GM19193 (cell line): ENCODE data around the gene TXN2.

Experiments used
- POLR2A ChIP-seq: IDR thresholded peaks from 4 replicates; pipeline ENCODE4 v1.6.1; 2011; ENCODE audit not compliant: insufficient read depth, insufficient read length; ENCODE audit errors: extremely low read depth

TXN2 gene, protein sequence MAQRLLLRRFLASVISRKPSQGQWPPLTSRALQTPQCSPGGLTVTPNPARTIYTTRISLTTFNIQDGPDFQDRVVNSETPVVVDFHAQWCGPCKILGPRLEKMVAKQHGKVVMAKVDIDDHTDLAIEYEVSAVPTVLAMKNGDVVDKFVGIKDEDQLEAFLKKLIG

DNA sequence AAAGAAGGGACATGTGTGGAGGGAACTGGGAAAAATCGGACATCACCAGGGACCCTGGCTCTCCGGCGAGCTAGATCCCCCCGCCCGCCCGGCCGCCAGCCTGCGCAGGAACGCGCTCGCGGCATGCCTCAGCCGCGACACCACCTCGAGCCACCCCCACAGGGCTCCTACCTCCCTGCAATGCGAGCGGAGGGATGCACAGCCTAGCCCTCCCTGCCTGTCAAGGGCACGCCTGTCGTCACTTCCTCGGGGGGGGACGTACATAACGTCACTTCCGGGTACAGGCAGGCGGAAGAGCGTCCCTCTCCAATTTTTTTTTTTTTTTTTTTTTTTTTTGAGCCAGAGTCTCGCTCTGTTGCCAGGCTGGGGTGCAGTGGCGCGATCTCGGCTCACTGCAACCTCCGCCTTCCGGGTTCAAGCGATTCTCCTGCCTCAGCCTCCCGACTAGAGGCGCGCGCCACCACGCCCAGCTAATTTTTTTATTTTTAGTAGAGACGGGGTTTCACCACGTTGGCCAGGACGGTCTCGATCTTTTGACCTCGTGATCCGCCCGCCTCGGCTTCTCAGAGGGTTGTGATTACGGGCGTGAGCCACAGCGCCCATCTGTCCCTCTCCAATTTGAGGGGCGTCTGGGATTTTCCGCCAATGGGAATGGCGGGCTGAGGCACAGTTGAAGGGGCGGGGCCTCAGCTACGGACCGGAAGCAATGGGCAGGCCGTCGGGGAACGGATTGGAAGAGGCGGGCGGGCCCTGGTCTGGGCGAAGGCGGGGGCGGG is at the start of gene TXN2:
TXN2 (minus strand) TSS at position 248 of the 776 bp plus-strand sequence. CDS start 803 bp downstream, outside the sequence.
- peak; percentile 96 for TF ChIP-seq POLR2A

- peak; percentile 96 for TF ChIP-seq POLR2A
Observed at GRCh38 chr22:36528795-36529751, 47.6 kb upstream of the TXN2 start, which contains the start of gene EIF3D. TSS of gene EIF3D (minus strand) at chr22:36529166. CDS start at chr22:36526121, 3,045 bp downstream.

DNA sequence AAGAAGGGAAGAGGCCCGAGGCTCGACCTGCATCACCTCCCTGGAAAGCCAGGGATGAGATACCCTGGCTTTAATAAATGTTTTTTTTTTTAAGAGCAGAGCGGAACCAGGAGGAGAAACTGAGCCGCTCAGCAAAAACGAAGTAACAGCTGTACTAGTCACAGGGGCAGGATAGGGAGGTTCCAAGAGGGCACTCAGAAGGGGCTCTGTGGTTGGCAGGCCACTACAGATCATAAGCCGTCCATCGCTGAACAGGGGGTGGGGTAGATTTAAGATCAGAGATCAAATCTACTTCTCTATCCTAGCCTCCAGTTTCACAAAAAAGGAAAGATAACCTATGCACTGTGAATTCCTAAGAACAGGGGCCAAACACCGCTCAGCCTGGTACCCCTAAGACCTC is 46.9 kb upstream of the TXN2 start:
- TF ChIP-seq POLR2A = no peak

GRCh38 chr22:36522662-36523061 is 41.2 kb upstream of the TXN2 start:
- TF ChIP-seq POLR2A = no peak

DNA sequence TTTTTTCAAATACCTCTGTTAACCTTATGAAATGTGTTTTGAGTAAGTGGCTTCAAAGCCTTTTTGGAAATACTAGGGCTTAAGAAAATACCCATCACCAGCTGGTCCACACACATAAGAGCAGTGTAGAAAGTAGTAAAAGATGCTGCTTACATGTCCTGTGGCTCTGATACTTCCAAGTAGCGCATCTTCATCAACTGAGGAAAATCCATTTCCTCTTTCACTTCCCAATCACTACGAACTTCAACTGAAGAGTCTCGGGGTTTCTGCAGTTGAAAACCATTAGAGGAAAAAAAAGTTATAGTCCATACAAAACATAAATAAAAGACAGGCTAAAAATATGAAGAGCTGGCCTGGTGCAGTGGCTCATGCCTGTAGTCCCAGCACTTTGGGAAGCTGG is 39.0 kb upstream of the TXN2 start:
- TF ChIP-seq POLR2A = no peak

DNA sequence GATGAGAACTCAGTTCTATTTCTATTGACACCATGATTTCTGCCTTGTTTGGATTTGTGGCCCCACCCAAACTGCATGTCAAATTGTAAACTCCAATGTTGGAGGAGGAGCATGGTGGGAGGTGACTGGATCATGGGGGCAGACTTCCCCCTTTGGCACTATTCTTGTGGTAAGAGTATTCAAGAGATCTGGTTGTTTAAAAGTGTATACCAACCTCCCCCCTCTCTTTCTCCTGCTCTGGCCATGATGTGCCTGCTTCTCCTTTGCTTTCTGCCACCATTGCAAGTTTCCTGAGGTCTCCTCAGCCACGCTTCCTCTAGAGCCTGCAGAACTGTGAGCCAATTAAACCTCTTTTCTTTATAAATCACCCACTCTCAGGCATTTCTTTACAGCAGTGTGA is 33.3 kb upstream of the TXN2 start:
- no peak for TF ChIP-seq POLR2A

DNA sequence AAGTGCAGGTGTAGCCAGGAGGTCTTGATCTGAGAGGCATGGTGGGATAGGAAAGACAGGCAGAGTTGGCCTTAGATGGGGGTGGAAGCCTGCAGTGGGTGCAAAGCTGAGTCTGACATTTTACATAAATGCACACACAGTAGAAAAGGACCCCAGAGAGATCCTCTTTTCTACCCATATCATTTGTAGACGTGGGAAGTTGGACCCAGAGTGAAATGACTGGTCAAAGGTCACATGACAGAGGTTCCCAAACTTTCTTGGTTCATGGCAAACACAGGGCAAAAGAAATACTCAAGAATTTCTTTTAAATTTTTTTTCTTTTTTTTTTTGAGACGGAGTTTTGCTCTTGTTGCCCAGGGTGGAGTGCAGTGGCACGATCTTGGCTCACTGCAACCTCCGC is 31.6 kb upstream of the TXN2 start:
- TF ChIP-seq POLR2A = no peak

DNA sequence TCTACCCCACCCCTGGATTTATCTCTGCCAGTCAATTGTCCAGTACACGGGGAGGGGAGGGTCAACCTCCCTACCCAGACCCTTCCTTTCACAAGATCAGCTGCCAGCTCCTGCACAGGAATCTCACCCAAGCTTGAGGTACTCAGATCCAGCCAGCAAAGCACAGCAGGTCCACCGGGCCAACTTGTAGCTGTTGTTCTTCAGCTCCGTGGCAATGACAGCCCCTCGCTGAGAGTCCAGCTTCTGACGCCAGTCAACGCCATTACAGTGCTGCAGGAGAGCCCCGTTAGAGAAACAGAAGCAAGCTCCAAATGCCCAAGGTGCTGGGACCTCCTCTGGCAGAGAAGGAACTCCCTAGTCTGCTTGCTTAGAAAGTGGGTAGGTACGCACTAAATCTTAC is 30.9 kb upstream of the TXN2 start:
- no peak for TF ChIP-seq POLR2A

- no peak for TF ChIP-seq POLR2A
Observed at GRCh38 chr22:36510966-36511881, 29.8 kb upstream of the TXN2 start.

- TF ChIP-seq POLR2A = no peak
Observed at GRCh38 chr22:36510384-36510783, 28.9 kb upstream of the TXN2 start.

DNA sequence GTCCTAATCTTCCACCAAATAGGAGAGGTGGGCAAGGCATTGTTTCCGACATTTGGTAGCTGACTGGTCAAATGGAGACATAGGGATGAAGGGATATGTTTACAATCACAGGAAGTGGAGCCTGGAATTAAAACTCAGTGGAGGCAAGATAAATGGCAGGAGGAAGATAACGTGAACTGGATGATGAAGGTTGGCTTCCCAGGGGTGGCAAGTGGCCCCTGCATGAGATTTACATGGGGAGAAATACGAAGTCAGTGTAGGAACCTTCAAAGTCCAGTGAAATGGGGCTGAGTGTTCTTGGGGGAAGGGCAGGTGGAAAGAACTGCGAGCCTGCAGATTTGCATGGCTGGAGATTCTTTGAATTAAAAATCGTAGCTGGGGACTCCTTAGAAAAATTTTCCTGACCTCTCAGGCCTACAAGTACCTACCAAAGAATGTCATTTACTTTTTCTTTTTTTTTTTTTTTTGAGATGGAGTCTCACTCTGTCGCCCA is 26.1 kb upstream of the TXN2 start:
- TF ChIP-seq POLR2A = no peak

- TF ChIP-seq POLR2A = peak; percentile 88
Observed at GRCh38 chr22:36506637-36507517, 25.4 kb upstream of the TXN2 start, which contains the start of gene FOXRED2. TSS of gene FOXRED2 (minus strand) at chr22:36507040. CDS start at chr22:36506422, 618 bp downstream.
